ENCODE results near the gene UBE2D1. TPM values are rescaled to one million over a fixed set of nuclear protein-coding genes. Genes with fewer than 3 reads are reported as not detected.
"Not testable (repeated sequence)": the region's sequence is repeated elsewhere in the genome, so short reads cannot be mapped to it uniquely, and the experiment has no call there.

UBE2D1 gene
- polyA plus RNA-seq, 12 donors: 11.6 to 21.8 (median 19.4) TPM; not detected in 1

DNA sequence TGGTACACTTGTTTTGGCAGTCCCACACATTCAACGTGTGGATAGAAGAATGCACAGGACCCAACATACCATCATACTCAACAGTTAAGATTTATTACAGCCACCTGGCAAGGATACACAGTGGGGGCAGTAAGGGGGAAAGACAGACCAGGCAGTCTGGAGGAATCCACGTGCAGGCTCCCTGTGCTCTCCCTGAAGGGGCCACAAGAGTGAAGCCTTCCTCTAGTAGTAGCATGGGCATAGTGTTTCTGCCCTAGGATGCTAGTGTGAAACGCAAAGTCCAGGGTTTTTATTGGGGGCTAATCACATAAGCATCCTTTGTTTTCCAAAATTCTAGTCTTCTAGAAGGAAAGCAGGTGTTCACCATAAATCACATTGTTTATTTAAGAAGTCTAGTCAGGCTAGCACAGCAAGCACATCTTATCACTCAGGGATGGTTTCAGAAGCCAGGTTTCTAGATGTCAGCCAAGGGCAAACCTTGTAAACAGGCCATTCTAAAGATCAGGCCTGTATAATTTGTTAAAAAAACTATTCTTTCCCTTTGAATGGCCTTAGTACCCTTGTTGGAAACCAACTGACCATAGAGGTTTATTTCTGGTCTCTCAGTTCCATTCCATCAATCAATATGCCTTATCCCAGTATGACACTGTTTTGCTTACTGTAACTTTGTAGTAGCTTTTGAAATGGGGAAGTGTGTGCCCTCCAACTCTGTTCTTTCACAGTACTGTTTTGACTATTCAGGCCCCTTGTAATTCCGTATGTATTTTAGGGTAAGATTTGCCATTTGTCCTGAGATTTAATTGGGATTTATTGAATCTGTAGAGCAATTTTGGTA, 38.0 kb downstream of the UBE2D1 start:
- DNase-seq: no peak

- no peak for DNase-seq
Observed at GRCh38 chr10:58373442-58373827, 38.6 kb downstream of the UBE2D1 start.

DNA sequence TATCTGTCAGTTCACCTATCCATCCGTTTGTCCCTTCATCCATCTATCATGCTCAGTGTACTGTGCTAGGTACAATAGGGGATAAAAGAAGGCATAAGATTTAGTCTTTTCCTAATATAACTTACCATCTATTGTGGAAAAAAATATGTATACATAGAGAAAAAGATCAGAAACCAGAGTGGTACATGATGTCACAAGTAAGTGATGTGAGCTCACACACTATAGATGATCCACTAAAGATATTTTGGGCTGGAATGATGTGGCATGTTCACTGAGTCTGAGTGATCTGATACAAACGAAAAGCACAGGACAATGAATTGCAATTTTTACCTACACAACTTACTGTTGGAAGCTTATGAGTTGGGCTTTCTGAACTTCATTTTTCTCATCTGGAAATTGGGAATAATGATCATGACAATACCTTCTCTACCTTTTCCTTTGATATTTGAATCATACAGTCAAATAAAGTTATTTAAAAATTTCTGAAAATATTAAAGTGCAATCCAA, 47.7 kb downstream of the UBE2D1 start:
- no peak for DNase-seq

DNA sequence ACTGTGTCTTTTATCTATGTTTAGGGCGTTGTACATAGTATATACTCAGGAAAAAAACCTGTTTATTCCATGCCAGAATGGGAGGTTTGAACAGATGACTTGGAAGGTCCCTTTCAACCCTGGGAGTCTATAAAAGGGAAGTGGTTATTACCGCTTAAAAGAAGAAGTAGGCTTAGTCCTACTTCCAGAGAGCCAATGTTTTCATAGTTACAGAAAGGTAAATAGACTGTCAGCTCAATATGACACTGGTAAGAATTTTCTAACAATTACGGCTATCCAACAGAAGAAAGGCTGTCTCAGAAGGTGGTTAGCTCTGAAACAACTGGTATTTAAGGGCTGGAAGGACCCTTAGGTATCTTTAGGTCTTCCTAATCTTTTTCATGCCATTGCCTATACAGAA, 49.3 kb downstream of the UBE2D1 start:
- peak; percentile 12 for DNase-seq

GRCh38 chr10:58384544-58384998, 49.8 kb downstream of the UBE2D1 start:
- no peak for DNase-seq

- DNase-seq: peak; percentile 95
Observed at GRCh38 chr10:58384999-58385783, 50.4 kb downstream of the UBE2D1 start, which contains the start of gene TFAM. TSS of gene TFAM (plus strand) at chr10:58385410. CDS start at chr10:58385548, 138 bp downstream.

GRCh38 chr10:58385784-58386112, 50.9 kb downstream of the UBE2D1 start:
- no peak for DNase-seq

- DNase-seq: no peak
Observed at GRCh38 chr10:58389024-58389423, 54.2 kb downstream of the UBE2D1 start.

GRCh38 chr10:58393317-58393716, 58.5 kb downstream of the UBE2D1 start:
- DNase-seq: no peak

DNA sequence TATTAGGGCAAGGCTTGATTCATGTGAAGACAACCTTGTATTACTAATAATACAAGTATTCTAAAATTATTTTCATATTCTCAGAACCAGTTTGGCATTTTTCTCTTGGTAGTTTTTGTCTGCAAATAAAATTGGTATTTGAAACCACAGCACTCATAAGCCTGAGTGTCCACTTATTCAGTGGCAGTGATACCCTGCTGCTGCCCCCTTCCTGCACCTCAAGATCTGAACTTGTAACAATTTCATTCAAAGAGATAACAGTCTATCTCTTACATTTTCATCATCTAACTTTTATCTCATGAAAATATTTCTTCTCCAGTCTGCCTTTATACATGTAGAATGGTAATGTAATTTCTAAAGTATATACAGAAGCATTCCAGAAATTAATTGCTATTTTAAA, 59.7 kb downstream of the UBE2D1 start:
- no peak for DNase-seq

DNA sequence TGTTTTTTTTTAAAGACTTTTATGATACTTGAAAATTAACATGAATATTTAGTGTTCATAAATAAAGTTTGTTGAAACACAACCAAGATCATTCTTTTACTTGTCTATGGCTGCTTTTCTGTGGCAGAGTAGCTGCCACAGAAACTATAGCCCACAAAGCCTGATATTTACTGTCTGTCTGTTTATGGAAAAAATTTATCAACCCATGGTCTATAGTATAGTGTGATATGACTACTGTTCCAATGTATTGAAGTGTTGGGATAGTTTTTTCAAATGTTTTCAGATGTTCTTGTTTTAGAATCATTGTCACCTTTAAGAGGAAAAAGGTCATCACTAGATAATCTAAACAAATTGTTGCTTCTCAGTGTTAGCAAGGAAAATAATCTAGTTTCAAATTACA, 61.3 kb downstream of the UBE2D1 start:
- DNase-seq: no peak

DNA sequence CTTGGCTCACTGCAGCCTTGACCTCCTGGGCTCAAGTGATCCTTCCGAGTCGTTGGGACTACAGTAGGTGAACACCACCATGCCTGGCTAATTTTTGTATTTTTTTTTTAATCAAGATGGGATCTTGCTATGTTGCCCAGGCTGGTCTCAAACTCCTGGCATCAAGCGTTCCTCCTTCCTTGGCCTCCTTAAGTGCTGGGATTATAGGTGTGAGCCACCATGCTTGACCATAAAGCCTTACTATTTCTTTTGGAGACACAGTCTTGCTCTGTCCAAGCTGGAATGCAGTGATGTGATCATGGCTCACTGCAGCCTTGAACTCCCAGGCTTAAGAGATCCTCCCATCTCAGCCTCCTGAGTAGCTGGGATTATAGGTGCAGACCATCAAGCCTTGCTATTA, 63.0 kb downstream of the UBE2D1 start:
- DNase-seq: no peak

DNA sequence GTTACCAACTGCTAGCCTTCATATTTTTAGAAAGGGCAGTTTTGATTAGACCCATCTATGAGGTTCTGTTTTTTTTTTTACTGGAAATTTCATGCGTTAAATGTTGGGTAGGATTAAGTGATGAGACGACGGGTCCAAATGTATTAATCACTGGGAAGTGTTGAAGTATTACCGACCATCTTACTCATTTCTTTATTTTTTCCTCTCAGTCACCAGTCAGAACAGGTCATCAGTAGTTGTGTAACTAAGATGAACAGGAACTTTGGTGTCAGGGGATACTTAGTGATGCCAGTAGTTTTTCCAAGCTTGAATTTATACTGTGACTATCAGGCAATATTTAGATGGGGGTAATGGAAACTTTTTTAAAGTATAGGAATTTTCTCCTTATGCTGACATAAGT, 64.6 kb downstream of the UBE2D1 start:
- no peak for DNase-seq

DNA sequence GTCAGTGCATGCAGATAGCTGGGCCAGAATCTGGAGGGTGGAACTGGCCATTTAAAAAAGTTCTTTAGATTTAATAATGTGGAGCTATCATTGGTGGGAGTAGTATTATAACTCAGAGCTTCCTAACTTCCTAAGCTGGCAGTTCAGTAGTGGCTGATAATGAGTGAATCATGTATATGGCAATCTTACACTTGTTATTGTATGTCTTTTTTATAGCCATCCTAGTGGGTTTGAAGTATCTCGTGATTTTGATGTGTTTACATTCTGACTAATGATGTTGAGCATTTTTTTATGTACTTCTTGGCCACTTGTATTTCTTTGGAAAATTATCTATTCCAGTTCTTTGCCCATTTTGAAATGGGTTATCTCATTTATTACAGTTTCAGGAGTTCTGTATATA, 65.8 kb downstream of the UBE2D1 start:
- DNase-seq: no peak

DNA sequence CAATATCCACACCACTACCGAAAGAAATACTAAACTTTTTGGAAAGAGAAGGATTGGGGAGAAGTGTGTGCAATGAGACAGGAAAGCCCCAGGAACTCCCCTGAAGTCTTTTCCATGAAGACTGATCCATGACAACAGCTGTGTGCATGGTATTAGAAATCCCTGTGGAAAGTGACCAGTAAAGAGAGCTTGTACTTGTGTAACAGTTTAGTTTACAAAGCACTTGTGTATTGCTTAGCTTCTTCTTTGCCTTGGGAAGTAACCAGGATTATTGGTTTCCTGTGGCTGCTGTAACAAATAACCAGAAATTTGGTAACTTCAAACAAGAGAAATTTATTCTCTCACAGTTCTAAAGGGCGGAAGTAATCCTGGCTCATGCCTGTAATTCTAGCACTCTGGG, 69.2 kb downstream of the UBE2D1 start:
- no peak for DNase-seq

GRCh38 chr10:58409956-58410610, 75.3 kb downstream of the UBE2D1 start:
- DNase-seq: no peak

DNA sequence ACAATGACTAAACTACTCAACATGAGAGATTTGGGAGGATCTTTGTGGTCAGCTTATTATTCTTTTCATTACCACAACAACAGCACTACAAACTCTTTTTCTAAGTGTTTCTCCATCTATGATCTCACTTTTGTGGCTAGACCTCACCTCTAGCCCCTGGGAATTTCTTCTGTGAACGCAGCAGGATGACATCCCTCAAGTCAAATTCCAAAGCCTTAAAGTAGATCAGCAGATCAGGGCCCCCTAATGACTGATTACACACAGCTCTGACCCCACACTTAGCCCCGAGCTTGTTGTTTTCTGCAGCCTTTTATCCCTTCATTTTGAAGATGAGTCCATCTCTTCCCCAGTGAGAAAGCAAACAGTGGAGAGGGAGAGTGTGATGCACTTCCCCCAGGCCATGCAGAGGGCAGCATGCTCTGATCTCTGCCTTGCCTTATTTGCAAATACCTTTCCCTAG, 77.7 kb downstream of the UBE2D1 start:
- DNase-seq: no peak

DNA sequence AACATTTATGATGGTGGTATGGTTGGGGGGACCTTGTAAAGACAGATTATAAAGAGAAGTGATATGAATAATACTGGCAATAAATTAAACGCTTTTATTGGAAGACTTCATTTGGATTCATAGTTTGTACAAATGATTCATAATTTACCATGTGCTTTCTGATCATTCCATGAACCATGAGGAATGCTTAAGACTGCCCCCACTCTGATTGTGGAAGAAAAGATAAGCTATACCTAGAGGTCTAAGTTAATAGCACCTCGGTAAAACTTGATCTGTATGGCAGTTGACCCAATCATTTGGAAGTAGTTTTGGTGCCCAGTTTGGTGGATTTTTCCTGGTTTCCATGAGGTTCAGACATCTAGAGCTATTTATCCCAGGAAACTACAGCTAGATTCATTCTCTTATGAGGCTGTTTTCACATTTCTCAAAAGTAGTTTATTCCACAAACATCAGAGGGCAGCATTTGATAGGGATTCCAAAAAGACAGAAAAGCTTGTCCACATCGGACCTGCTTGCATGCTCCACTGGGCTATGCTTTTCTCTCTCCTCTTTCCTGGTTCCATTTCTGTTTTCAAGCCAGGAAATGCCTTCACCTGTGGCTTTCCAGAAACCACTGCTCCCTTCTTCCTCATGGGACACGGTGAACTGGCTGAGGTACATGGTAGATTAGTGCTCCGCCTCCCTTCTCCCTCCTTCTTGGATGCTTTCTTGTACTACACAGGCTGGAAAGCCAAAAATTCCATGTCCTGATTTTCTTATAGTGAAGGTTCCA, 79.7 kb downstream of the UBE2D1 start:
- DNase-seq: peak; percentile 79

GRCh38 chr10:58415757-58416156, 81.0 kb downstream of the UBE2D1 start:
- DNase-seq: no peak

DNA sequence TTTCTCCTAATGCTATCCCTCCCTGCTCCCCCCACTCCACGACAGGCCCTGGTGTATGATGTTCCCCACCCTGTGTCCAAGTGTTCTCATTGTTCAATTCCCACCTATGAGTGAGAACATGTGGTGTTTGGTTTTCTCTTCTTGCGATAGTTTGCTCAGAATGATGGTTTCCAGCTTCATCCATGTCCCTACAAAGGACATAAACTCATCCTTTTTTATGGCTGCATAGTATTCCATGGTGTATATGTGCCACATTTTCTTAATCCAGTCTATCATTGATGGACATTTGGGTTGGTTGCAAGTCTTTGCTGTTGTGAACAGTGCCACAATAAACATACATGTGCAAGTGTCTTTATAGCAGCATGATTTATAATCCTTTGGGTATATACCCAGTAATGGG, 83.1 kb downstream of the UBE2D1 start:
- DNase-seq: not testable (repeated sequence)
